Measurements from ENCODE around the gene GOLGA6A. TPM values are rescaled to one million over a fixed set of nuclear protein-coding genes. Genes with fewer than 3 reads are reported as not detected.

The GOLGA6A gene
- total and polyA plus RNA-seq, 8 donors: not detected

- DNase-seq: peak in 1 of 6 donors; percentile 60
- WGBS, 2 donors: 88 to 93% methylated on average over 28 of the region's 28 CpGs
- Histone ChIP-seq H3K27ac (no peak overlapping the region), H3K4me3 (no peak overlapping the region), H3K4me1 (no peaks in the 10 kb centered on the region), H3K27me3 (no peaks in the 10 kb centered on the region), H3K36me3 (peaks cover 0 to 20% (median 0%) of the 10 kb centered on the region in 3 donors), H3K9me3 (no peaks in the 10 kb centered on the region)
- intact Hi-C loops (cut with DNase I): no loop called here
- FAIRE-seq: no peak
- TF ChIP-seq CTCF (IDR thresholded peaks at IDR 0.05): no peak
- no peak for ATAC-seq
These were observed 47.0 kb downstream of the GOLGA6A start for GRCh38 chr15:74035121-74036017.

GRCh38 chr15:74034206-74034755, 48.1 kb downstream of the GOLGA6A start:
- FAIRE-seq: no peak

GRCh38 chr15:74032606-74033561, 49.5 kb downstream of the GOLGA6A start:
- no peak overlapping the region for H3K27ac ChIP-seq
- DNase-seq: peak in 2 of 6 donors; percentile 46 to 55
- H3K4me3 ChIP-seq: no peak overlapping the region
- TF ChIP-seq CTCF (IDR thresholded peaks at IDR 0.05): no peak
- no peaks in the 10 kb centered on the region for H3K4me1 ChIP-seq
- peaks cover 0 to 20% (median 0%) of the 10 kb centered on the region in 3 donors for H3K36me3 ChIP-seq
- intact Hi-C loops (cut with DNase I): no loop called here
- H3K9me3 ChIP-seq: no peaks in the 10 kb centered on the region
- ATAC-seq: no peak
- H3K27me3 ChIP-seq: no peaks in the 10 kb centered on the region
- 83 to 88% methylated on average over 16 of the region's 16 CpGs for WGBS, 2 donors
- no peak for FAIRE-seq

More at GRCh38 chr15:74034206-74034755, 48.1 kb downstream of the GOLGA6A start:
- intact Hi-C loops (cut with DNase I): no loop called here
- H3K4me3 ChIP-seq: no peak overlapping the region
- DNase-seq (peak in 1 of 6 donors; percentile 24), ATAC-seq (no peak)
- H3K27ac ChIP-seq: no peak overlapping the region
- 79 to 85% methylated on average over 10 of the region's 10 CpGs for whole genome bisulfite sequencing, 2 donors
- no peak for TF ChIP-seq CTCF (IDR thresholded peaks at IDR 0.05)
- H3K27me3 ChIP-seq: no peaks in the 10 kb centered on the region
- no peaks in the 10 kb centered on the region for H3K4me1 ChIP-seq
- H3K36me3 ChIP-seq: peaks cover 0 to 20% (median 0%) of the 10 kb centered on the region in 3 donors
- no peaks in the 10 kb centered on the region for H3K9me3 ChIP-seq

- no peak for FAIRE-seq
- Histone ChIP-seq H3K36me3 (peaks cover 0 to 20% (median 0%) of the 10 kb centered on the region in 3 donors), H3K27me3 (no peaks in the 10 kb centered on the region), H3K9me3 (no peaks in the 10 kb centered on the region), H3K27ac (no peak overlapping the region), H3K4me3 (no peak overlapping the region), H3K4me1 (no peaks in the 10 kb centered on the region)
- WGBS, 2 donors: 91 to 95% methylated on average over 6 of the region's 6 CpGs
- no peak for TF ChIP-seq CTCF (IDR thresholded peaks at IDR 0.05)
- intact Hi-C loops (cut with DNase I): no loop called here
- no peak for DNase-seq
- no peak for ATAC-seq
These were observed 50.3 kb downstream of the GOLGA6A start for GRCh38 chr15:74032046-74032445.
